A549 (cell line): ENCODE data around the gene PCK1. TPM values are rescaled to one million over a fixed set of nuclear protein-coding genes. Genes with fewer than 3 reads are reported as not detected.

Source experiments
- ATAC-seq, 2 experiments: fragments of 200-7000 bp in 1 of 2; fragments of >200 bp in 1 of 2; cut with Nextera tagmentation in 1 of 2; cut with Tn5 transposase in 1 of 2; 3 replicates each; pipeline versions ENCODE4 v1.8.0 to v1.9.1; 2018 to 2020; ENCODE audit warnings: mild to moderate bottlenecking in 1 of 2, moderate library complexity in 1 of 2
- CTCF ChIA-PET: fragments of 300-600 bp; sonication (Branson Sonifier 250); formaldehyde crosslinking; extraction: SDS; loops from one replicate; lab custom pipeline; 2021; ENCODE audit warnings: antibody characterized with exemption, inconsistent platforms; lab: Yijun Ruan, JAX
- POLR2A ChIA-PET: fragments of 350-600 bp; formaldehyde crosslinking; extraction: SDS; loops from one replicate; lab custom pipeline; 2021; ENCODE audit warnings: antibody characterized with exemption, inconsistent platforms; lab: Yijun Ruan, JAX
- DNase-seq, 2 experiments: peaks; one replicate each; pipeline versions ENCODE4 v3.0.0 to v3.0.0-alpha.2; 2011 to 2016; ENCODE audit warnings: low read depth in 1 of 2, low spot score in 1 of 2
- FAIRE-seq: peaks from 2 replicates; lab custom pipeline; 2011; peaks lifted over from hg19 to GRCh38; lab: Jason Lieb, UNC
- H3K27ac ChIP-seq, 2 experiments: fragments of >200 bp; sonication (Bioruptor Twin); formaldehyde crosslinking; 3 replicates each; pipeline ENCODE4 v1.5.1; 2016 to 2017
- H3K4me1 ChIP-seq: fragments of >200 bp; sonication (Bioruptor Twin); formaldehyde crosslinking; 3 replicates; pipeline ENCODE4 v1.6.1; 2016
- H3K4me2 ChIP-seq: fragments of >200 bp; sonication (Bioruptor Twin); formaldehyde crosslinking; 3 replicates; pipeline ENCODE4 v1.6.1; 2016
- H3K4me3 ChIP-seq: fragments of >200 bp; sonication (Bioruptor Twin); formaldehyde crosslinking; 3 replicates; pipeline ENCODE4 v1.5.1; 2016
- H3K9me3 ChIP-seq: fragments of >200 bp; sonication (Bioruptor Twin); formaldehyde crosslinking; 3 replicates; pipeline ENCODE4 v1.6.1; 2016
- ATOH8 ChIP-seq: fragments of 250-450 bp; sonication (Bioruptor Pico); IDR thresholded peaks from 2 replicates; pipeline ENCODE4 v1.5.0; 2020; ENCODE audit warnings: low read depth, mild to moderate bottlenecking, moderate library complexity
- BCL3 ChIP-seq: fragments of >200 bp; sonication (Bioruptor Twin); formaldehyde crosslinking; IDR thresholded peaks from 3 replicates; pipeline ENCODE4 v1.6.1; 2016
- CBX2 ChIP-seq: fragments of 200-600 bp; sonication (generic); IDR thresholded peaks from 2 replicates; pipeline ENCODE4 v1.6.1; 2016; ENCODE audit warnings: low read depth, mild to moderate bottlenecking, borderline replicate concordance
- CEBPB ChIP-seq, 2 experiments: fragments of >200 bp in 1 of 2; sonication (Bioruptor Twin) in 1 of 2; formaldehyde crosslinking in 1 of 2; IDR thresholded peaks; 2 replicates each; pipeline ENCODE4 v1.6.1; 2012 to 2016
- CHD4 ChIP-seq: fragments of 200-600 bp; sonication (generic); IDR thresholded peaks from 2 replicates; pipeline ENCODE4 v1.6.1; 2016; ENCODE audit warnings: antibody characterized with exemption, mild to moderate bottlenecking, borderline replicate concordance
- ESRRA ChIP-seq: fragments of 150-350 bp; IDR thresholded peaks from 2 replicates; pipeline ENCODE4 v1.6.1; 2014; ENCODE audit warnings: mild to moderate bottlenecking, low read length, borderline replicate concordance
- FOXS1 ChIP-seq: fragments of 250-450 bp; sonication (Bioruptor Pico); IDR thresholded peaks from 2 replicates; pipeline ENCODE4 v1.5.0; 2020; ENCODE audit warnings: mild to moderate bottlenecking, moderate library complexity
- GATA3 ChIP-seq: IDR thresholded peaks from 2 replicates; pipeline ENCODE4 v1.6.1; 2012; ENCODE audit warnings: borderline replicate concordance
- KDM5A ChIP-seq: fragments of 200-600 bp; sonication (generic); IDR thresholded peaks from 2 replicates; pipeline ENCODE4 v1.6.1; 2016; ENCODE audit warnings: antibody characterized with exemption, mild to moderate bottlenecking
- MAFK ChIP-seq: fragments of 450-650 bp; IDR thresholded peaks from 2 replicates; pipeline ENCODE4 v1.6.1; 2014; ENCODE audit not compliant: partially characterized antibody
- MAX ChIP-seq: IDR thresholded peaks from 2 replicates; pipeline ENCODE4 v1.6.1; 2012
- MAZ ChIP-seq: fragments of 150-350 bp; IDR thresholded peaks from 2 replicates; pipeline ENCODE4 v1.6.1; 2014; ENCODE audit warnings: antibody characterized with exemption, low read depth, low read length, borderline replicate concordance
- NPAS2 ChIP-seq: fragments of 250-450 bp; sonication (Bioruptor Pico); IDR thresholded peaks from 2 replicates; pipeline ENCODE4 v1.8.0; 2022; ENCODE audit warnings: mild to moderate bottlenecking, moderate library complexity, borderline replicate concordance
- POLR2A ChIP-seq: IDR thresholded peaks from 2 replicates; pipeline ENCODE4 v1.6.1; 2012; ENCODE audit warnings: mild to moderate bottlenecking, low read length
- POLR2AphosphoS2 ChIP-seq: conservative IDR thresholded peaks from 2 replicates; pipeline ENCODE4 v1.6.1; 2012; ENCODE audit warnings: low read length, improper control_type of control experiment, inconsistent platforms
- RAD21 ChIP-seq, 2 experiments: fragments of >200 bp in 1 of 2; sonication (Bioruptor Twin) in 1 of 2; formaldehyde crosslinking in 1 of 2; IDR thresholded peaks in 1 of 2; conservative IDR thresholded peaks in 1 of 2; 2 replicates in 1 of 2; 3 replicates in 1 of 2; pipeline ENCODE4 v1.6.1; 2012 to 2018; ENCODE audit warnings: inconsistent platforms in 1 of 2
- RCOR1 ChIP-seq: fragments of 150-350 bp; IDR thresholded peaks from 2 replicates; pipeline ENCODE4 v1.6.1; 2014; ENCODE audit warnings: antibody characterized with exemption, low read length, low read depth
- REST ChIP-seq: fragments of 200-600 bp; sonication (generic); IDR thresholded peaks from 2 replicates; pipeline ENCODE4 v1.6.1; 2016; ENCODE audit warnings: antibody characterized with exemption, mild to moderate bottlenecking, moderate library complexity
- RNF2 ChIP-seq: fragments of 200-600 bp; sonication (generic); IDR thresholded peaks from 2 replicates; pipeline ENCODE4 v1.6.1; 2016; ENCODE audit warnings: low read depth, mild to moderate bottlenecking, antibody characterized with exemption, moderate library complexity, borderline replicate concordance
- SMC3 ChIP-seq: fragments of >200 bp; sonication (Bioruptor Twin); formaldehyde crosslinking; IDR thresholded peaks from 3 replicates; pipeline ENCODE4 v1.6.1; 2018; ENCODE audit warnings: inconsistent platforms
- SREBF2 ChIP-seq: fragments of 450-650 bp; IDR thresholded peaks from 2 replicates; pipeline ENCODE4 v1.6.1; 2014; ENCODE audit warnings: mild to moderate bottlenecking, moderate library complexity
- TP53 ChIP-seq: fragments of 250-450 bp; sonication (Bioruptor Pico); IDR thresholded peaks from 2 replicates; pipeline ENCODE4 v1.5.0; 2021; ENCODE audit warnings: mild to moderate bottlenecking, moderate library complexity
- whole genome bisulfite sequencing: methylation state at CpG from one replicate; pipeline ENCODE4 v1.1.6; 2017; ENCODE audit errors: missing lambda C conversion rate; 5-methylcytosine and 5-hydroxymethylcytosine counted together
- polyA plus RNA-seq, 4 experiments: library from polyadenylated mRNA; depleted of rRNA in 3 of 4; stranded (reverse); fragments of >200 nt; fragmentation: RNase III in 1 of 4; extraction: RNeasy Plus Mini Kit Qiagen cat#74134 plus additional on column Dnase treatment in 1 of 4; gene quantifications; 2 replicates in 3 of 4; 3 replicates in 1 of 4; pipeline ENCODE4 v1.2.3, GENCODE V29; 2011 to 2017

Gene PCK1
- polyA plus RNA-seq, 2 of the 4 experiments (the other 2 are of a cell fraction), result 0.04 to 0.12 TPM

- ATAC-seq (peak; percentile 46 to 71; a peak in 4 of 6 replicates), FAIRE-seq (no peak), DNase-seq (peak in 1 of 2 experiments; percentile 23)
- H3K4me3 ChIP-seq, result no peak overlapping the region
- ChIA-PET CTCF (interaction anchor here (1.0 to 2.5 kb wide), 5 partner anchors 9 to 62 kb away, joined by 3 to 13 read pairs (median 3); no protein-coding TSS in a partner anchor), POLR2A (no interaction called here)
- TF ChIP-seq RAD21 (conservative IDR thresholded peaks at IDR 0.05 in 1 of 2, IDR thresholded peaks at IDR 0.05 in 1 of 2), result no peak
- TF ChIP-seq CHD4, result no peak
- TF ChIP-seq NPAS2 (CRISPR knock-in tag), result no peak
- no peak for TF ChIP-seq SREBF2
- TF ChIP-seq MAFK, result no peak
- no peak for TF ChIP-seq KDM5A
- no peak for TF ChIP-seq POLR2AphosphoS2
- no peaks in the 10 kb centered on the region for H3K4me1 ChIP-seq
- no peak overlapping the region for H3K27ac ChIP-seq
- 41% methylated on average over 5 of the region's 5 CpGs for WGBS
- H3K9me3 ChIP-seq, result no peaks in the 10 kb centered on the region; the same call in 2 of the 3 replicates
- no peak overlapping the region for H3K4me2 ChIP-seq
Observed at GRCh38 chr20:57573894-57574293, 13.0 kb downstream of the PCK1 start.

- no peak overlapping the region for H3K4me2 ChIP-seq
- DNase-seq (no peak), ATAC-seq (no peak), FAIRE-seq (no peak)
- TF ChIP-seq RCOR1, result no peak
- no peak for TF ChIP-seq REST
- no peak for TF ChIP-seq POLR2A
- TF ChIP-seq SREBF2, result no peak
- TF ChIP-seq GATA3, result no peak
- no peak for TF ChIP-seq RNF2
- TF ChIP-seq TP53 (CRISPR knock-in tag), result no peak
- TF ChIP-seq FOXS1, result no peak
- no peak for TF ChIP-seq CBX2
- TF ChIP-seq BCL3, result no peak
- no peak for TF ChIP-seq MAZ
- no peak for TF ChIP-seq MAX
- no peaks in the 10 kb centered on the region; the same call in 2 of the 3 replicates for H3K9me3 ChIP-seq
- H3K4me1 ChIP-seq, result no peaks in the 10 kb centered on the region
- ChIA-PET POLR2A (no interaction called here), CTCF (interaction anchor here (1.0 to 2.0 kb wide), 3 partner anchors 9 to 18 kb away, joined by 3 to 4 read pairs (median 3); no protein-coding TSS in a partner anchor)
- H3K4me3 ChIP-seq, result no peak overlapping the region
- H3K27ac ChIP-seq, result no peak overlapping the region
Observed at GRCh38 chr20:57574954-57575353, 14.0 kb downstream of the PCK1 start.

DNA sequence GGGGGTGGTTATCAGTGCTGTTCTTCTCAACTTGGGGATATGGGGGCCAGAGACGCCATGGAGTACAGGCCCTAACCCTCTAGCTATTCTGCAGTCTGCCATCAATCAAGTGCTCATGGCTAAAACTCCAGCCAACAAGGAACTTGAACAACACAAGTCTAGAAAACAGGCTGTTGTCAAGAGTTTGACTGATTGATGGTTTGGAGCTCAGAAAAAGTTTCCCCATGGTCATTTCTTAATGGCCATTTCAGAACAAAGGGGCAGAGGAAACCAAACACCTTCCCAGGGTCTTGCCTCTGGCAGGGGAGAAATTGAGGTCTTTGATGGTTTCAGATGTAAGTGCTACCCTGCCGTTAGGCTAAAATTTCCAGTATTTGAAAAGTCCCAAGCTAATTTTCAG lies 15.1 kb downstream of the PCK1 start:
- no peaks in the 10 kb centered on the region for H3K4me1 ChIP-seq
- H3K9me3 ChIP-seq, result no peaks in the 10 kb centered on the region; the same call in 2 of the 3 replicates
- no peak overlapping the region for H3K4me2 ChIP-seq
- H3K27ac ChIP-seq, result no peak overlapping the region
- DNase-seq (no peak), ATAC-seq (no peak), FAIRE-seq (no peak)
- WGBS, result 16% methylated on average over 2 of the region's 2 CpGs
- CTCF ChIA-PET, result interaction anchor here (0.8 to 3.1 kb wide), 7 partner anchors 8 to 61 kb away, joined by 3 to 14 read pairs (median 3); no protein-coding TSS in a partner anchor
- no peak overlapping the region for H3K4me3 ChIP-seq
- POLR2A ChIA-PET, result no interaction called here
- TF ChIP-seq MAFK (no peak), ATOH8 (CRISPR knock-in tag) (no peak), SMC3 (no peak), POLR2A (no peak), ESRRA (no peak), CEBPB (IDR thresholded peaks at IDR 0.05) (no peak)
